ENCODE data around the gene CRELD2. TPM values are rescaled to one million over a fixed set of nuclear protein-coding genes. Genes with fewer than 3 reads are reported as not detected.

CRELD2 gene
- total and polyA plus RNA-seq, 7 donors, result 8.8 to 14.1 (median 11.6) TPM

DNA sequence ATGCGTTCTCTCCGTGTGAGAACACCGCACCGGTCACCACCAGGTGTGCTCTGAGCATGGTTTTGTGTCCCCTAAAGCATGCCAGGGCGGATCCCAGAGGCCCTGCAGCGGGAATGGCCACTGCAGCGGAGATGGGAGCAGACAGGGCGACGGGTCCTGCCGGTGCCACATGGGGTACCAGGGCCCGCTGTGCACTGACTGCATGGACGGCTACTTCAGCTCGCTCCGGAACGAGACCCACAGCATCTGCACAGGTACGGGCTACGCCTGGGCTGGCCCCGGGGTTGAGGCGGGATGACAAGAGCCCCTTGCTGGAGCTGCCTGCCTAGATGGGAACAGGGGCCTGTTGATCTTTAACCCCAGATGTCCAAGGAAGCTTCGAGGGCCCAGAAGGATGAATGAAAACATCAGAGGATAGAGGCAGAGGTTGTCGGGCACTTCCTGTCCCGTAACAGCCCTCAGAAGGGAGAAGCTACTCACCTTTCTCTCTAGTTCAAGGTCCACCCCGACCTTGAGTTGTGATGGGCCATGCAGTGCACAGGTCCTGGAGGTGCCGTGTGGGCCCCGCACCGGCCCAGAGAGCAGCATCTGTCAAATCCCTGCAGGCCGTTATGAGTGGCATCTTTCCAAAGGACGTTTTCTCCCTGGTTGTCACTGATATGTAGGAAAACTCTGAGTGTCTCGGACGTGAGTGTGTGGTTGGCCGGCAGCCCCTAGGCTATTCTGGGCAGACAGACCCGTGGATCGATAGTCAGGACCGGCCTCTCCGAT lies 3.3 kb downstream of the CRELD2 start:
- TF ChIP-seq, protein P1, sequence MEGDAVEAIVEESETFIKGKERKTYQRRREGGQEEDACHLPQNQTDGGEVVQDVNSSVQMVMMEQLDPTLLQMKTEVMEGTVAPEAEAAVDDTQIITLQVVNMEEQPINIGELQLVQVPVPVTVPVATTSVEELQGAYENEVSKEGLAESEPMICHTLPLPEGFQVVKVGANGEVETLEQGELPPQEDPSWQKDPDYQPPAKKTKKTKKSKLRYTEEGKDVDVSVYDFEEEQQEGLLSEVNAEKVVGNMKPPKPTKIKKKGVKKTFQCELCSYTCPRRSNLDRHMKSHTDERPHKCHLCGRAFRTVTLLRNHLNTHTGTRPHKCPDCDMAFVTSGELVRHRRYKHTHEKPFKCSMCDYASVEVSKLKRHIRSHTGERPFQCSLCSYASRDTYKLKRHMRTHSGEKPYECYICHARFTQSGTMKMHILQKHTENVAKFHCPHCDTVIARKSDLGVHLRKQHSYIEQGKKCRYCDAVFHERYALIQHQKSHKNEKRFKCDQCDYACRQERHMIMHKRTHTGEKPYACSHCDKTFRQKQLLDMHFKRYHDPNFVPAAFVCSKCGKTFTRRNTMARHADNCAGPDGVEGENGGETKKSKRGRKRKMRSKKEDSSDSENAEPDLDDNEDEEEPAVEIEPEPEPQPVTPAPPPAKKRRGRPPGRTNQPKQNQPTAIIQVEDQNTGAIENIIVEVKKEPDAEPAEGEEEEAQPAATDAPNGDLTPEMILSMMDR (IDR thresholded peaks at IDR 0.05), result no peak
- Histone ChIP-seq H3K9me3 (no peaks in the 10 kb centered on the region), H3K27me3 (ENCODE audit: insufficient read depth in 3 of 3, low read length in 2 of 3) (no peaks in the 10 kb centered on the region), H3K4me3 (no peak overlapping the region), H3K4me1 (peaks cover 12% of the 10 kb centered on the region), H3K27ac (no peak overlapping the region), H3K36me3 (ENCODE audit: insufficient read depth in 1 of 2, low read depth in 1 of 2) (peaks cover 5 to 44% of the 10 kb centered on the region in 2 donors)
- intact Hi-C loops (cut with DNase I), result loop anchor here (5.0 to 10.0 kb wide), 2 partner anchors 154 to 263 kb away; partner anchors contain the start of gene TRABD (in 1 of the 2)
- no peak for DNase-seq
- 89 to 91% (median 90%) methylated on average over 35 of the region's 35 CpGs for WGBS, 3 donors
- ATAC-seq, result no peak

DNA sequence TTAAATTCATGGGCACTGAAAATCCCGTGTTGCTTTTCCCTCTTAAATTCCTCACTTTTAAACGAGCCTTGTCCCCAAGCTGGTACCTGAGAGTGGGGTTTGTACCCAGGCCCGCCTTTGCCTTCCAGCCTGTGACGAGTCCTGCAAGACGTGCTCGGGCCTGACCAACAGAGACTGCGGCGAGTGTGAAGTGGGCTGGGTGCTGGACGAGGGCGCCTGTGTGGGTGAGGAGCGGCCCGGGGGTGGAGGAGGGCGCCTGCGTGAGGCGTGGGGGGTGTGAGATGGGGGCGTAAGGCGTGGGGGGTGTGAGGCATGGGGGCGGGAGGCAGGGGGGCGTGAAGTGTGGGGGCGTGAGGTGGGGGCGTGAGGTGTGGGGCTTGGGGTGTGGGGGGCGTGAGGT lies 4.0 kb downstream of the CRELD2 start:
- H3K9me3 ChIP-seq, result no peaks in the 10 kb centered on the region
- peaks cover 5 to 48% of the 10 kb centered on the region in 2 donors for H3K36me3 ChIP-seq (ENCODE audit: insufficient read depth in 1 of 2, low read depth in 1 of 2)
- DNase-seq (no peak), ATAC-seq (no peak)
- H3K4me1 ChIP-seq, result peaks cover 5% of the 10 kb centered on the region
- H3K4me3 ChIP-seq, result no peak overlapping the region
- 94 to 95% (median 95%) methylated on average over 15 to 22 of the region's 22 CpGs for WGBS, 3 donors
- intact Hi-C loops (cut with DNase I), result loop anchor here (5.0 to 10.0 kb wide), 2 partner anchors 155 to 262 kb away; partner anchors contain the start of gene TRABD (in 1 of the 2)
- H3K27me3 ChIP-seq (ENCODE audit: insufficient read depth in 3 of 3, low read length in 2 of 3), result no peaks in the 10 kb centered on the region
- no peak overlapping the region for H3K27ac ChIP-seq
- TF ChIP-seq, protein P1 (IDR thresholded peaks at IDR 0.05), result no peak

DNA sequence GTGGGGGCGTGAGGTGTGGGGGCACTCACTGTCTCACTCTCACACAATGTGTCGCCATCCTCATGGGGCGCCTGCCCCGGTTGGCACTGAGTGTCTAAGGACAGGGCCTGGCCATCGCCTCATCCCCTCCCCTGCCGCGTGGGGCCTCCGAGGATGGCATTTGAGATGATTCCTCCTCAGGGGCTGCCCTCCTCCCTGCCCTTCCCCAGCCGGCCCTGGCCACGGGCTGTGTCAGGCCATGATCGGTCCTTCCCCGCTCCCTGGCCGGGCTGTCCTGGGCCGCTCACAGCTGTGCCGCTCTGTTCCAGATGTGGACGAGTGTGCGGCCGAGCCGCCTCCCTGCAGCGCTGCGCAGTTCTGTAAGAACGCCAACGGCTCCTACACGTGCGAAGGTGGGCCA lies 4.5 kb downstream of the CRELD2 start:
- Histone ChIP-seq H3K27me3 (ENCODE audit: insufficient read depth in 3 of 3, low read length in 2 of 3) (no peaks in the 10 kb centered on the region), H3K36me3 (ENCODE audit: insufficient read depth in 1 of 2, low read depth in 1 of 2) (peaks cover 5 to 51% of the 10 kb centered on the region in 2 donors), H3K27ac (no peak overlapping the region), H3K4me3 (no peak overlapping the region), H3K4me1 (peaks cover 4% of the 10 kb centered on the region), H3K9me3 (no peaks in the 10 kb centered on the region)
- 91 to 93% (median 93%) methylated on average over 20 to 25 of the region's 25 CpGs for WGBS, 3 donors
- TF ChIP-seq, protein P1 (IDR thresholded peaks at IDR 0.05), result no peak
- DNase-seq (no peak), ATAC-seq (no peak)
- intact Hi-C loops (cut with DNase I), result loop anchor here (5.0 to 10.0 kb wide), 2 partner anchors 156 to 262 kb away; partner anchors contain the start of gene TRABD (in 1 of the 2)

DNA sequence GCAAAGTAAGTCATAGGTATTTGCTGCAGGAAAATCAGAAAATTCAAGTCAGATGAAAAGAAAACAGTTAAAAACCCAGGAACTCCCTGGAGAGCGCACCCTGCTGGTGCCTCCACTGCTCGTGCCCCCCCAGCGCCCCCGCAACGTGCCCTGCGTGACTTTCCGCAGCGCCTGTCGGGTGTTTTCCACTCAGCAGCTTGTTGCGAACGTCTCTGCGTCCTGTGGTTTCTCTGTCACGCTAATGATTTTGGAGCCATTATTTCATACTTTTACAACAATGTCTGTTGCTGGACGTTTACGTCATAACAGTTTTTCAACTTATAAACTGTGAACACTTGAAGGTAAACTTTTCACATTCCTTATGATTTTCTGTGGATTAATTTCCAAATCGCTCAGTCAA lies 5.0 kb downstream of the CRELD2 start:
- intact Hi-C loops (cut with DNase I), result loop anchor here (5.0 to 10.0 kb wide), 2 partner anchors 156 to 261 kb away; partner anchors contain the start of gene TRABD (in 1 of the 2)
- Histone ChIP-seq H3K4me1 (peaks cover 4% of the 10 kb centered on the region), H3K36me3 (ENCODE audit: insufficient read depth in 1 of 2, low read depth in 1 of 2) (peaks cover 5 to 51% of the 10 kb centered on the region in 2 donors), H3K27me3 (ENCODE audit: insufficient read depth in 3 of 3, low read length in 2 of 3) (no peaks in the 10 kb centered on the region), H3K4me3 (no peak overlapping the region), H3K9me3 (no peaks in the 10 kb centered on the region), H3K27ac (no peak overlapping the region)
- no peak for DNase-seq
- ATAC-seq, result no peak
- TF ChIP-seq, protein P1 (IDR thresholded peaks at IDR 0.05), result no peak
- WGBS, 3 donors, result 79 to 88% (median 82%) methylated on average over 16 of the region's 16 CpGs

Measured in psoas muscle (tissue), 8 donors.